Parathyroid adenoma (tissue), 2 donors: Measurements from ENCODE around the gene ANKRD13D.

ENCODE experiments used
- H2AFZ ChIP-seq: fragments of 300-600 bp; sonication (generic); one replicate; pipeline ENCODE4 v1.7.0; 2017; ENCODE audit warnings: antibody characterized with exemption, mild to moderate bottlenecking
- H3K27ac ChIP-seq: fragments of 300-600 bp; sonication (generic); one replicate; pipeline ENCODE4 v1.7.0; 2017
- H3K27me3 ChIP-seq: fragments of 300-600 bp; sonication (generic); one replicate; pipeline ENCODE4 v1.7.0; 2017; ENCODE audit warnings: low read length; ENCODE audit not compliant: control insufficient read depth, insufficient read depth
- H3K36me3 ChIP-seq: fragments of 300-600 bp; sonication (generic); one replicate; pipeline ENCODE4 v1.7.0; 2017; ENCODE audit warnings: low read length; ENCODE audit not compliant: control insufficient read depth, insufficient read depth
- H3K4me1 ChIP-seq: fragments of 300-600 bp; sonication (generic); one replicate; pipeline ENCODE4 v1.7.0; 2017; ENCODE audit warnings: control low read depth
- H3K4me2 ChIP-seq: fragments of 300-600 bp; sonication (generic); one replicate; pipeline ENCODE4 v1.7.0; 2017; ENCODE audit warnings: low read length
- H3K4me3 ChIP-seq: fragments of 300-600 bp; sonication (generic); one replicate; pipeline ENCODE4 v1.7.0; 2017; ENCODE audit warnings: low read depth, low read length
- H3K79me2 ChIP-seq: fragments of 300-600 bp; sonication (generic); one replicate; pipeline ENCODE4 v1.7.0; 2017; ENCODE audit warnings: control low read depth
- H3K9ac ChIP-seq: fragments of 300-600 bp; sonication (generic); one replicate; pipeline ENCODE4 v1.7.0; 2017; ENCODE audit warnings: mild to moderate bottlenecking
- H3K9me3 ChIP-seq: fragments of 300-600 bp; sonication (generic); one replicate; pipeline ENCODE4 v1.7.0; 2017; ENCODE audit warnings: low read length; ENCODE audit not compliant: control insufficient read depth
- CTCF ChIP-seq: fragments of 300-600 bp; sonication (generic); IDR thresholded peaks from one replicate; pipeline ENCODE4 v1.7.0; 2017; ENCODE audit warnings: antibody characterized with exemption, mild to moderate bottlenecking
- donor health status: primary hyperparathyroidism.

Gene ANKRD13D

GRCh38 chr11:67344264-67344663 is 55.2 kb downstream of the ANKRD13D start:
- Histone ChIP-seq H3K79me2 (no peaks in the 10 kb centered on the region), H3K9me3 (no peaks in the 10 kb centered on the region), H3K4me2 (no peak overlapping the region), H3K4me3 (no peak overlapping the region), H3K27me3 (no peaks in the 10 kb centered on the region), H3K9ac (no peak overlapping the region), H3K4me1 (no peaks in the 10 kb centered on the region), H3K36me3 (no peaks in the 10 kb centered on the region), H3K27ac (no peak overlapping the region), H2AFZ (no peak overlapping the region)
- no peak for TF ChIP-seq CTCF

GRCh38 chr11:67345247-67345919 is 56.3 kb downstream of the ANKRD13D start:
- Histone ChIP-seq H3K27me3 (no peaks in the 10 kb centered on the region), H3K27ac (no peak overlapping the region), H2AFZ (no peak overlapping the region), H3K4me2 (no peak overlapping the region), H3K4me1 (no peaks in the 10 kb centered on the region), H3K79me2 (no peaks in the 10 kb centered on the region), H3K9me3 (no peaks in the 10 kb centered on the region), H3K4me3 (no peak overlapping the region), H3K36me3 (no peaks in the 10 kb centered on the region), H3K9ac (no peak overlapping the region)
- TF ChIP-seq CTCF: no peak

GRCh38 chr11:67345920-67346819 is 57.1 kb downstream of the ANKRD13D start:
- peak; percentile 50 for TF ChIP-seq CTCF
- H3K9ac ChIP-seq: no peak overlapping the region
- no peaks in the 10 kb centered on the region for H3K9me3 ChIP-seq
- H3K36me3 ChIP-seq: no peaks in the 10 kb centered on the region
- H3K79me2 ChIP-seq: no peaks in the 10 kb centered on the region
- H3K27me3 ChIP-seq: no peaks in the 10 kb centered on the region
- H3K4me1 ChIP-seq: no peaks in the 10 kb centered on the region
- H3K4me2 ChIP-seq: no peak overlapping the region
- no peak overlapping the region for H3K4me3 ChIP-seq
- H2AFZ ChIP-seq: no peak overlapping the region
- H3K27ac ChIP-seq: no peak overlapping the region

- Histone ChIP-seq H3K4me1 (peaks cover 4% of the 10 kb centered on the region), H3K4me2 (no peak overlapping the region)
These were observed 59.1 kb downstream of the ANKRD13D start for GRCh38 chr11:67347964-67348749.

More at GRCh38 chr11:67347964-67348749, 59.1 kb downstream of the ANKRD13D start:
- Histone ChIP-seq H3K9me3 (no peaks in the 10 kb centered on the region), H3K27ac (no peak overlapping the region), H3K27me3 (no peaks in the 10 kb centered on the region), H3K36me3 (no peaks in the 10 kb centered on the region), H3K9ac (no peak overlapping the region), H3K79me2 (peaks cover 2% of the 10 kb centered on the region), H2AFZ (no peak overlapping the region), H3K4me3 (no peak overlapping the region)
- TF ChIP-seq CTCF: no peak
